HG03159 (cell line): ENCODE measurements around the gene AHI1.
"Not testable (repeated sequence)": the region's sequence is repeated elsewhere in the genome, so short reads cannot be mapped to it uniquely, and the experiment has no call there.

Experiments
- ATAC-seq: cut with Tn5 transposase; IDR thresholded peaks from one replicate; pipeline ENCODE4 v1.9.1; 2021; ENCODE audit warnings: mild to moderate bottlenecking, moderate library complexity; ENCODE audit not compliant: unreplicated experiment

The AHI1 gene

DNA sequence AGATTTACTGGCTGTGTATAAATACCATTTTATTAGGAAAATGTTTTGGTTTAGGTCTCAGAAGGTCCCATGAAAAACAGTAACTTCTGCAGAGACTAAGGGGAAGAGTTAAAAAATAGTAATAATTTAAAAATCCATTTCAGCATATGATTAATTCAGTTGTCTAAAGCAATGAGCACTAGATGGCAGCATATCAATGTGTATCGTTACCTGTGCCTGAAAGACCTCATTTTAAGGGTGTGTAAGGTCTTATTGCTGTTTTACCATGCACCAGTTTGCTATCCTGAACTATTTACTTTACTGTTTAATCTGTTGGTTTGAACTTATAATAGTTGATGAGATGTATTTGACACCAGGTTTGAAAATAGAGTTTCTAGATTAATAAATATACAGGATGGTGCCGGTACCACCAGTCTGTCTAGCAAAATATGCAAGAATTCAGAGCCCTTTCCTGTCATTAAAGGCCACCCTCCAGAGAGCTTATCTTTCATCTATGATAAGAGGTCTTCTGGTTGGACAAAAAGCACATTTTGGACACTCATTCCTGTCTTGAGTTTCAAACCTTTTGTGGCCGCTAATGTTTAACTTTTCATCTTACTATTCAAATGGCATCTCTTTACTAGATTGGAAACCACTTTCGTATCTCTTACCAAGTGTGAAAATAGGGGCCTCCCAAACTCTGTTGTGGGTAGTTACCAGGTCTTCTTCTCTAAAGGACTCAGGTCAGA is 8.9 kb upstream of the AHI1 start:
- peak; percentile 88 for ATAC-seq

DNA sequence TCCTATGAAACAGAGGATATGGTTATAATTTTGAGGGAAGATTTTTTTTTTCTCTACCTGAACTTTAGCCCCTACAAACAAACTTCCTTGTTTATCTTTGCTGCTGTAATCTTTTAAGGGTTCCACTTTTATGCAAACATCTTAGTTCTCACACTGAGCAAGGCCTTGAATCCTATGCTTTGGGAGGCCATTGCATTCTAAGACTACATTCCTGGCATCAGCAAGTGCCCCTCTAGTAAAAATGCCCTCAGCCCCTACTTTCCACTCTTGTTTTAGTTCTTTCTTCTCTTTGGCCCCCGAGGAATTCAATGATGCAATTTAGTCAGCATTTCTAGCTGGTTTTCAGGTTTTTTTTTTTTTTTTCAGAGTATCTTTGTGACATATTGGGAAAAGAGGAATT is 8.1 kb upstream of the AHI1 start:
- ATAC-seq: no peak

DNA sequence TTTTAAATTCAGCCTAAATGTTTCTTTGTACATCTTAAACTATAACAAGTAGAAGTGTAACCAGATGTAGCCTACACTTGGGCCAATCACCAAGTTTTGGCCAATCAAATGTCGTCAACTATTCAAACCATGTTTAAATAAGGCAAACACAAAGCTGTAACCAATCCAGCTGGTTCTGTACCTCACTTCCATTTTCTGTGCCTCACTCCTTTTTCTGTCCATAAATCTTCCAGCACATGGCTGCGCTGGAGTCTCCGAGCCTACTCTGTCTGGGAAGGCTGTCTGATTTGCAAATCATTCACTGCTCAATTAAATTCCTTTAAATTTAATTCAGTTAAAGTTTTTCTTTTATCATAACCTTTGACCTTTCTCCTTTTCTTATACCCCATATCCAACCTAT is 7.7 kb upstream of the AHI1 start:
- ATAC-seq: no peak

DNA sequence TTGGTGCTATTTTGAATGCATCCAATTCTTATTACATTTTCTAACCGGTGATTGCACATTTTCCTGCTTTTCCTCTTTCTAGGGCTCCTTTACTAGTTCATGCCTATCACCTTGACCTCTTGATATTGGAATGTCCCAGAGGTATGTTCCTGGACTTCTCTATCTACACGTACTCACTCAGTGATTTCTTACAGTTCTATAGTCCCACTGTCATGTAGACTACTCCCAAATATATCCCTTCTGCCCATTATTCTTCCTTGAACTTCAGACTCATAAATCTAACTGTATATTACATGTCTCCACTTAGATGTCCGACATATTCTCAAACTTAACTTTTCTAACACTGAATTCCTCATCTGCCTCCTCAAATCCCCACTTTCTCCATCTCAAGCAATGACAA is 7.2 kb upstream of the AHI1 start:
- ATAC-seq: no peak

DNA sequence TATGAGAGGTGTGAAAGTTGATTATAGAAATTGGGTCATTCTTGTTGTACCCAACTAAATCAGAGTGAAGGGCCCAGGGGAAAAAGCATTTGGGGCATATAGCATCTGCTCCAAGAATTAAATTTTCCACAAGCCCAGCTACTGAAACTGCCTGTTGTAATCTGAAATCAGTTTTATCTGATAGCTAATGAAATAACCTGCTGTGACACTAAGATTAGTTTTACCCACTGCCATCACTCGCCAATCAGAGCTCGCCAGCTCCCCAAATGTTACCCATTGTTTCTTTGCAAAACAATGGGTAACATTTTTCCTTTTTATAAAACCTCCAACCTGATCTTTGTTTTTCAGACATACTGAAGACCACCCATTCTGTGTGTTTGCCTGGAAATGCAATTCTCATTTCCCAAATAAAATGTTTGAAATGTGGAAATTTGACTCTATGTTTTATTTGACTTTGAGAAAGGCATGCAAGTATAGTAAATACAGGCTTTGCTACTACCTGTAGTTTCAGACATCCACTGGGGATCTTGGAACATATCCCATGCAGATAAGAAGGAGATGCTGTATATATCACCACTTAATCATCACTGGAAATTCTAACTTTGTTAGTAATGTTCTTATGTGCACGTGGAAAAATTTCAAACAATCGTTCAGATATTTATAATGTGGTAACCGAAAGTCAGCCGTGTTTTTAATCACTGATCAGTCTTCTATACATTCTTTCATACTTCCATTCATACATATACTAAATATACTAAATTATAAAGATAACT is 6.3 kb upstream of the AHI1 start:
- no peak for ATAC-seq

DNA sequence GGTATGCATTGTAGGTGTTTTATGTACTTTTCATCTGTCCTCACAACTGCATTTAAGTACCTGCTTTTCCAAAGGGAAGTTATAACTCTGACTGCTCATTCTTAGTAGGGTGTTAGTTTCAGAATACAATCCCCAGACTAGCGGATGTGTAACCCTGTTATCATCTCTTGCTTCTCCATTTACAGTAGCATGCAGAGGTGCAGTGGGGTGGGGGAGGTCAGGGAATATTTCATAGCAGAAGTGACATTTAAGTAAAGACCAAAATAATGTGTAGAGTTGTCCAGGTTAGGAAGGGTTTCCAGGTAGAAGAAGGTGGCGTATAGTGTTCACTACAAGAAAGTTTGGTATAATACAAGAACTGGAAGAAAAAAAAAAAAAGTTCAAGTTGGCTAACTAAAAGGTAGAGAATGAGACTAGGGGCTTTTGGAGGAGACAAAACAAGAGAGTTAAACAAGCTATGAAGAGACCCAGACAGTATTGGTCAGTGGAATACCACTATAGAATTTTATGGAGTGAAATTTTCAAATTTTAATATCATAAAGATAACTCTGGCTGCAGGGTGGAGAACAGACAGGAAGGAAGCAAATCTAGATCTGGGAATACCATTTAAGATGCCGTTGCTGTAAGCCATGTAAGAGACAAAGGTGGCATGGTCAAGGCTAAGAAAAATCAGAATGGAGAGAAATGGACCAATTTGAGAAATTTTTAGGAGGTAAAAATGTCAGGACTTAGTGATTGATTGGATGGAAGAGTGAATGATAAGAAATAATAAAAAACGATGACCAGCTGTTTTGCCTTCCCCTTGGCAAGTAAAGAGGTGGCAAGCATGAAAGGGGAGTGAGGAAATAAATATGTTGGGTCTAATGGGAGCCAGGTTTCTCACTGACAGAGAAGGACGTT is 2.2 kb upstream of the AHI1 start:
- ATAC-seq: no peak

DNA sequence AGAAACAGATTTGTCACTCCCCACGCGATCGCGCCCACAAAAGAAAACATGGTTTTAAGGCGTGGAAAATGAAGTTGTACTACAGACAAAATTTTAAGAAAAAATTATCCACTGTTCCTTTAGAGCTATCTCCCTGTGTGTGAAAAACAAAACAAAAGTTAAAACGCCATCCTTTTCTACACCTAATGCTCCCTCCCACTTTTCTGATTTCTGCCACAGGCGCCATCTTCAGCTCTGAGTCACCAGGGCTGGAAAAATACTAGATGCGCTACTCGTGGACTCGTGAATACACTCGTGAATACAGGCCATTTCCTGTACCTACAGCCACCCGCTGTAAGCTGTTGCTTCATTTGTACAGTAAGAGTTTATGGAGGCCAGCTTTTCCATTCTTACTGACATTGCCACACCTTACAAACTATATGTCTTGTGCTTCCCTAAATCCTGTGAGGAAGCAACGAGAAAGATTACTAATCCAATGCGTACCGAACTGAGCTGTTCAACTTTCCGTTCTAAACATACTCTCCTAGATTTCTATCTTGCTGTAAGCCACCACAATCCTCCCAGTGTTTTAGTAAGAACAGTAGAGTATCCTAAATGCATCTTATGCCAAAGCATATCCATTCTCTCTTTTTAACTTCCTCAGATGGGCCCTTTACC is 773 bp upstream of the AHI1 start:
- ATAC-seq: peak; percentile 35

DNA sequence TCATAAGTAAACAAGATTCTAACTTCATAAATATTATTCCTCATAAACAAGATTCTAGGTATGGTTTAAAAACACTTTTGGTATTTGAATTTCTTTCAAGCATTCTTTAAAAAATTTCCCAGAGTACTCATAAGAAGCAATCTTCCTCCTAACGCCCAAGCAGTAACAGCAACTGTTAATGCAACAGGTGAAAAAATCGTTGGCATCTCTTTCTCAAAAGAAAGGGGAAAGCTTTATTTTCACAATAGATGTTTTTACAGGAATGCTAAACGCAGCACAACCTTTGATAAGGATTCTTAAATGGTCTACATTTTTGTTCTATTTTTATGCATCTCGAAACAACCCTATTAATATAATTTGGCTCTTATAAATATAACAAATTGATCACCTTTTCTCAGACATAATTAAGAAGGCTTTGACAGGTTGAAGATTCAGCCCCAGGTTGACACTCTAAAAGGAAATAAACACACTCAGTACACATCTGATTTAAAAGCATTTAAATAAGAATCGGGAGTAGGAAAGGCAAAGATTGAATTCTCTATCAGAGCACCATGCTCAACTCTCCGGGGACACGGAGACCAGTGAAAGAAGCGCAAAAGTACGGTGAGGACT is 634 bp downstream of the AHI1 start:
- no peak for ATAC-seq

DNA sequence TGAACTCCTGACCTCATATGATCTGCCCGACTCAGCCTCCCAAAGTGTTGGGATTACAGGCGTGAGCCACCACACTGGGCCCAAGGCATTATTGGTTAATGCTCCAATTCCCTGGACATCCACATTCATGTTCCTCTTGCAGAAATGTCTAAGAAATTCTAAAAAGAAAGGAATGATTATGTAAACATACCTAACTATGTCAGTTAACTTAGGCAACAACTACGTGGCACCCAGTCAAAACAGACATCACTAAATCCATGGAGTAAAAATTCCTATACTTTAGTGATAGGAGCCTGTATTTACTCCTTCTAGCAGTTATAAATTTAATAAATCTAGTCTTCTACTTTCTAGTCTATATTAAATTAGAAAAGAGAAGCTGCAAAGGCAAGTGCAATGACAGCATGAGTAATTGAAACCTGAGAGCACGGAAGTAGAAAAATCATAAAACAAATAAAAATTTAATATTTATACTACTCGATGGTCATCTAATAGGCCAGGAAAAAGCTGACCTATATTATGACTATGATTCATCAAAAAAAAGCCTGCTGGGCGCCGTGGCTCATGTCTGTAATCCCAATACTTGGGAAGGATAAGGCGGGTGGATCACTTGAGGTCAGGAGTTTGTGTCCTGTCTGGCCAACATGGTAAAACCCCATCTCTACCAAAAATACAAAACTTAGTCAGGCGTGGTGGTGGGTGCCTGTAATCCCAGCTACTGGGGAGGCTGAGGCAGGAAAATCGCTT is 4.2 kb downstream of the AHI1 start:
- ATAC-seq: no peak

DNA sequence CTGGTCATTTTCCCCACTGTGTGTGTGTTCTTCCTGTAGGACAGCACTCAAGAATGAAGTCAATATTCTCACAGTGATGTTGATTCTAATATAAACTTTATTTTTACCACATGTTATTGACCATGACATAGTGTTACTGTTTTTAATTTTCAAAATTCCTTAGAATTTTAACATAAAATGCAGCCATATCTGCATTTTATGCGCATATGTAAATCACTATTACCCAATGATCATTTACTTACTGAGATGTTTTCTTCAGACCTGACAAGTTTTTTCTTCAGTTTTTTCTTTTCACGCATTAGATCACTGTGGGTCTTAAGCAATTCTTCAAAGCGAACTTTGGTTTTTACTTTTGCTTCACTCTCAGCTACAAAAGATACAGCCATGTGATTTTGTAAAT is 7.2 kb downstream of the AHI1 start:
- no peak for ATAC-seq

DNA sequence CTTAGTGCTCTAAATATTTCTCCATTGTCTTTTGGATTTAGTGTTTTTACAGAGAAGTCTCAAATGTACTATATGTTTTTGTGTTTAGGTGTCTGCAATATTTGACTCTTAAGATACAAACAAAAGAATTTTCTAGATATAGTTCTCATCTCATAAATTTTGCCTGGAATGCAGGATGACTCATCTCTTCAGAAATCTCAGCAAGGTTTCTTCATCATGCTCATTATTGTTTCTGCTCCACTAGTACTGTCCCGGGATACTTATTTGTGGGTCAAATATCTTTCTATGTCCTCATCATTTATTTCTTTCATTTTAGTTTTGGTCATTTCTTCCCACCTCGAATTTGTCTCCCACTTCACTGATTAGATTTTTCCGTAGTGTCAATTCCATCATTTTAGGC is 9.5 kb downstream of the AHI1 start:
- ATAC-seq: no peak

DNA sequence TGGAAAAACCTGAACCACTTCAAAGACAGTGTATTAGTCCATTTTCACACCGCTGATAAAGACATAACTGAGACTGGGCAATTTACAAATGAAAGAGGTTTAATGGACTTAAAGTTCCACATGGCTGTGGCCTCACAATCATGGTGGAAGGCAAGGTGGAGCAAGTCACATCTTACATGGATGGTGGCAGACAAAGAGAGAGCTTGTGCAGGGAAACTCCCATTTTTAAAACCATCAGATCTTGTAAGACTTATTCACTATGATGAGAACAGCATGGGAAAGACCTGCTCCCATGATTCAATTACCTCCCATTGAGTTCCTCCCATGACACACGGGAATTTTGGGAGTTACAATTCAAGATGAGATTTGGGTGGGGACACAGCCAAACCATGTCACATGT is 13.6 kb downstream of the AHI1 start:
- ATAC-seq: not testable (repeated sequence)

DNA sequence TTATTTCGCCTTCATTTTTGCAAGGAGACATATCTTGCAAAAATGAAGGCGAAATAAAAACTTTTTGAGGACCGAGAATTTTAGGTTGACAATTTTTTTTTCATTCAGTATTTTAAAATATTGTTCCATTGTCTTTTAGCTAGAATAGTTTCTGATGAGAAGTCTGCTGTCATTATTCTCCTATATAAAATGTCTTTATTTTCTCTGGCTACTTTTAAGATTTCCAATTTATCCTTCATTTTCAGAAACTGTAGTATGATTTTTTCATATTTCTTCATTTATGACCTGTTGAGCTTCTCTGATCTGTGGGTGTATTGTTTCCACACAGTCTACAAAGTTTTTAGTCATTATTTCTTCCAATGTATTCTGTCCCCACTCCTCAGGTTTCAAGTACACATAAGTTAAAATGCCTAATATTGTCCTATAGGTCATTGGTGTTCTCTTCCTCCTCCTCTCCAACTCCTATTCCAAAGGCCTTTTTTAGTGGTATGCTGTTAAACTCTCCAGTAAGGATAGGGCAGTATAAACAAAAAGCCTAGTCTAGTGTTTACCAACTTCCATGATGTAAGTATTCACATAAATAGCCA is 15.7 kb downstream of the AHI1 start:
- ATAC-seq: no peak

DNA sequence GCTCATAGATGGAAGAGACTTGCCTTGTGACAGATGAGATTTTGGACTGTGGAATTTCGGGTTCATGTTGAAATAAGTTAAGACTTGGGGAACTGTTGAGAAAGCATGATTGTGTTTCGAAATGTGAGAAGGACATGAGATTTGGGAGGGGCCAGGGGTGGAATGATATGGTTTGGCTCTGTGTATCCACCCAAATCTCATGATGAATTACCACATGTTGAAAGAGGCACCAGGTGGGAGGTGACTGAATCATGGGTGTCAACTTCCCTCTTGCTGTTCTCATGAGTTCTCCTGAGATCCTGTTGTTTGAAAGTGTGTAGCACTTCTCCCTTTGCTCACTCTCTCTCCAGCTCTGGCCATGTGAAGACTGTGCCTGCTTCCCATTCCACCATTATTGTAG is 17.9 kb downstream of the AHI1 start:
- ATAC-seq: no peak

DNA sequence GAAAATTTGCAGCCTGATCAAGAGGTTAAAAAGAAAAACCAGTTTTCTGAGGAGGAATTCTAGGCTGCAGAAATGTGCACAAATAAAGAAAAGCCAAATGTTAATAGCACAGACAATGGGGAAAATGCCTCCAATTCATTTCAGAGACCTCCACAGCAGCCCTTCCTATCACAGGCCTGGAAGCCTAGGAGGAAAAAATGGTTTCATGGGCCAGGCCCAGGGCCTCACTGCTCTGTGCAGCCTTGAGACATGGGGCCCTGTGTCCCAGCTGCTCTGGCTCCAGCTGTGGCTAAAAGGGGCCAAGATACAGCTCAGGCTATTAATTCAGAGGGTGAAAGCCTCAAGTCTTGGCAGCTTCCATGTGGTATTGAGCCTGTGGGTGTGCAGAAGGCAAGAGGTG is 18.9 kb downstream of the AHI1 start:
- ATAC-seq: no peak

DNA sequence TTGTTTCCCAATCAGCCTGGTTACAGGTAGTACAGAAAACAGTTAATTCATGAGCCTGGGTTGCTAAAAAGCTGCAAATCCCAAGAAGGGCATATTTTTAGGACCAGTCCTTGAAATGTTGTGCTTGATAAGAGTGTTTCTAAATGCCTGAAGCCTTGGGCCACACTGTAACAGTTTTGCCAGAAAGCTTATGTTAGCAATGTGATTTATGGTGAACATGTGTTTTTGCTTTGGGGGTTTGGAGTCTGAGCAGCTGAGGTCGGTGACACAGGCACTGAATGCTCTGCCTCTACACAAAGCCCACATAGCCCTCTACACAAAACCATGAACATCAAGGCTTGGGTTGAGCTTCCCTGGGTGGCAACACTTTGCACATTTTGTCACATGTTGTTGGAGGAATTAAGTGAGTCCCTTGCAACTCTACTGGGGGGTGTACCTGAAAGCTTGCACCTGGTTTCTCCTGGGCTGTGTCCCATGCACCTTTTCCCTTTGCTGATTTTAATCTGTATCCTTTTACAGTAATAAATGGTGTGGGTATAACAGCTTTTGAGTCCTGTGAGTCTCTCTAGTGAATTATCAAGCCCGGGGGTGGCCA is 22.2 kb downstream of the AHI1 start:
- ATAC-seq: no peak

DNA sequence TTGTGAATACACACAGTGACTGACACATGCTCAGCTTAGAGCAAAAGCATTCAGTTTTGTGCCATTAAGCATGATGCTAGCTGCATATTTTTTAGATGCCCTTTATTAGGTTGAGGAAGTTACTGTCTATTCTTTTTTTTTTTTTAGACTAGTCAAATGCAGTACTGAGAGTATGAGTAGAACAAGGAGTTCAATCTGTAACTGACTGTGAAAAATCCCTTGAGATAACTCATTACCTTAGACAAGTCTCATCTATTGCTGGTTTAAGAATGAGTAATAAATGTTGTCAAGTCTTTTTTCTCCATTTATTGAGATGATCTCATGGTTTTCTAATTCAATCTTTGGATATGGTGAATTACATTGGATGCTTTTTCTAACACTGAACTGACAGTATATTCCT is 23.2 kb downstream of the AHI1 start:
- no peak for ATAC-seq

DNA sequence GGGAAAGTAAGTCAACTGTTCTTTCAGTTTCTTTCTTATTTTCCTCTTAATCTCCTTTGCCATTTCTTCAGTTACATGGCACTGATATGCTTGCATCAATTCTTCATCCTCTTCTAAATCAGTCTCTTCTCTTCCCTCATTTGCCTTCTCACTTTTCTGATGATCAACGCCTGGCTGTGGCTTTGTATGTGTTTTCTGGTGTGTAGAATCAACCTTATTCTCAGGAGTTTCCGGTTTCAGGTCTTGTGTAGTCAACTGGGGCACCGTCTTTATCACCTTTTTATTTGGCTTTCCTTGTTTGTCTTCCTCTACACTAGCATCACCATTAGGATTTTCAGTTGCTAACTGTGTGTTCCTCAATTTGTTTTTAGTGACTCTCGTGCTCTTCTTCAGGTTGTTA is 31.6 kb downstream of the AHI1 start:
- ATAC-seq: no peak

DNA sequence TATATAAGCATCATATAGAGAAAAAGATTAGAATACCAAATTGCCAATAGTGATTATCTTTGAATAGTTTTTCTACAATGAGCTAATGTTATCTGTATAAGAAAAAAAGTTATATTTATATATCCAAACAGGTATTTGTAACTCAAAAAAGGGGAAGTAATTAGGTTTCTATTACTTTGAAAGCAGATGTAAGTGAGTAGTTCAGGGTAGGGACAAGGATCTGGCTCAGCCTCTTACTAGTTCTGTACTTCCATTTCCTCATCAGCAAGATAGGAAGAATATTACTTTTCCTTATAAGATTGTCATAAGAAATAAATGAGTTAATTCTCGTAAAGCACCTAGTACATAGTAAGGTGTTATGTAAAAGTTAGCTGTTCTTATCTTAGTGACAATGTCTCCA is 32.2 kb downstream of the AHI1 start:
- ATAC-seq: peak; percentile 84
